HEK293T (cell line): Measurements from ENCODE around the gene MLXIP.

Source experiments
- CTCF ChIA-PET: fragments of 350-600 bp; formaldehyde crosslinking; extraction: SDS; loops from one replicate; lab custom pipeline; 2021; ENCODE audit warnings: antibody characterized with exemption, inconsistent platforms; lab: Yijun Ruan, JAX
- POLR2A ChIA-PET: fragments of 350-600 bp; formaldehyde crosslinking; extraction: SDS; loops from one replicate; lab custom pipeline; 2020; ENCODE audit warnings: antibody characterized with exemption, inconsistent platforms; lab: Yijun Ruan, JAX
- DNase-seq: peaks from one replicate; pipeline ENCODE4 v3.0.0; 2012; ENCODE audit warnings: mixed read lengths; ENCODE audit errors: extremely low spot score
- ARNT ChIP-seq: fragments of 450-650 bp; IDR thresholded peaks from 2 replicates; pipeline ENCODE4 v1.6.1; 2017; ENCODE audit warnings: mild to moderate bottlenecking
- BHLHE40 ChIP-seq: fragments of 450-650 bp; IDR thresholded peaks from 2 replicates; pipeline ENCODE4 v1.6.1; 2016; ENCODE audit warnings: mild to moderate bottlenecking, moderate library complexity, borderline replicate concordance
- CTBP1 ChIP-seq: fragments of 450-650 bp; IDR thresholded peaks from 2 replicates; pipeline ENCODE4 v1.6.1; 2016; ENCODE audit warnings: borderline replicate concordance
- ELF4 ChIP-seq: fragments of 450-650 bp; IDR thresholded peaks from 2 replicates; pipeline ENCODE4 v1.6.1; 2017; ENCODE audit warnings: antibody characterized with exemption
- FOXA1 ChIP-seq: fragments of 450-650 bp; IDR thresholded peaks from 2 replicates; pipeline ENCODE4 v1.6.1; 2016; ENCODE audit warnings: mild to moderate bottlenecking
- FOXK2 ChIP-seq: fragments of 450-650 bp; IDR thresholded peaks from 2 replicates; pipeline ENCODE4 v1.6.1; 2016; ENCODE audit warnings: mild to moderate bottlenecking
- FOXM1 ChIP-seq: fragments of 450-650 bp; IDR thresholded peaks from 2 replicates; pipeline ENCODE4 v1.6.1; 2017; ENCODE audit warnings: mild to moderate bottlenecking, borderline replicate concordance
- HDGF ChIP-seq: fragments of 450-650 bp; IDR thresholded peaks from 2 replicates; pipeline ENCODE4 v1.6.1; 2017; ENCODE audit warnings: antibody characterized with exemption, borderline replicate concordance
- L3MBTL2 ChIP-seq: fragments of 450-650 bp; conservative IDR thresholded peaks from 2 replicates; pipeline ENCODE4 v1.6.1; 2016; ENCODE audit warnings: mild to moderate bottlenecking
- LEF1 ChIP-seq: fragments of 450-650 bp; IDR thresholded peaks from 2 replicates; pipeline ENCODE4 v1.6.1; 2017; ENCODE audit warnings: mild to moderate bottlenecking, borderline replicate concordance
- NFRKB ChIP-seq: fragments of 450-650 bp; IDR thresholded peaks from 2 replicates; pipeline ENCODE4 v1.6.1; 2016; ENCODE audit warnings: mild to moderate bottlenecking, moderate library complexity
- SP1 ChIP-seq: fragments of 450-650 bp; IDR thresholded peaks from 2 replicates; pipeline ENCODE4 v1.6.1; 2017
- SUZ12 ChIP-seq: fragments of 450-650 bp; IDR thresholded peaks from 2 replicates; pipeline ENCODE4 v1.6.1; 2016; ENCODE audit warnings: mild to moderate bottlenecking
- TARDBP ChIP-seq: fragments of 450-650 bp; IDR thresholded peaks from 2 replicates; pipeline ENCODE4 v1.6.1; 2016
- ZNF384 ChIP-seq: fragments of 450-650 bp; IDR thresholded peaks from 2 replicates; pipeline ENCODE4 v1.6.1; 2016
- TF ChIP-seq, protein P1 (sequence below): fragments of 450-650 bp; IDR thresholded peaks from 2 replicates; pipeline ENCODE4 v1.6.1; 2016

The MLXIP gene

DNA sequence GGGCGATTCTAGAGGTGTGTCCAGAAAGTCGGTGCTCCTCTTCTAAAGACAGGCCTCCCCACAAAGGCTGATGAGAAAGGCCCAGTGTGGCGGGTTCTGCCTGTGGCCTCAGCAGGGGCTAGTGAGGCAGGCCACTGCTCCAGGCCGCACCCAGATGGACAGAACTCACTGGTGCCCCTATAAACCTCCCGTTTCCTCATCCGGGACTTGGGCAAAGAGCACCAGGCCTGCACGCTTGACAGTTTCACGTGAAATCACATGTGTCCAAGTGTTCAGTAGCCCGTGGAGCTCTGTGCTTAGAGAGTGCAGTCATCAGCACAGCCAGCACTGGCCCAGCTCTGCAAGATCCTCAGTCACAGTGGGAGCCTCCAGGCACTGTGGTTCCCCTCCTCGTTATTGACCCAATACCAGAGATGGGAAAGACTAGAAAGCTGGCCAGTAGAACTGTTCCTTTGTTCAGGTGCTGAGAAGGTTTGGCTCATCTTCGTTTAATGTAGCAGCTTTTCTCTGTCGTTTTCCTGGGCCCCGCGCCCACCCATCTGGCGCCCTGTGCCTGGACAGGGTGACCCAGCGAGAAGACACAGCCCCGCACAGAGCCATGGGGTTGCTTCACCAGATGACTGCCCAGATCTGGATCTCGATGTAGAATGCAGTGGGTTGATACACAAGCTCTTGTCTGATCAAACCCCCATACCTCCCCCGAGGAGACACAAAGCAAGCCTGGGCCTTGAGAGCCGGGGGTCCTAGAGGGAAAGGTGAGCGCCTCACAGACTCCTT, 69.1 kb downstream of the MLXIP start:
- ChIA-PET POLR2A (no interaction called here), CTCF (interaction anchor here (0.8 kb wide), 1 partner anchor 43 kb away, joined by 4 read pairs; no protein-coding TSS in a partner anchor)
- no peak for DNase-seq
- TF ChIP-seq L3MBTL2: no peak
- no peak for TF ChIP-seq ZNF384
- TF ChIP-seq, protein P1, sequence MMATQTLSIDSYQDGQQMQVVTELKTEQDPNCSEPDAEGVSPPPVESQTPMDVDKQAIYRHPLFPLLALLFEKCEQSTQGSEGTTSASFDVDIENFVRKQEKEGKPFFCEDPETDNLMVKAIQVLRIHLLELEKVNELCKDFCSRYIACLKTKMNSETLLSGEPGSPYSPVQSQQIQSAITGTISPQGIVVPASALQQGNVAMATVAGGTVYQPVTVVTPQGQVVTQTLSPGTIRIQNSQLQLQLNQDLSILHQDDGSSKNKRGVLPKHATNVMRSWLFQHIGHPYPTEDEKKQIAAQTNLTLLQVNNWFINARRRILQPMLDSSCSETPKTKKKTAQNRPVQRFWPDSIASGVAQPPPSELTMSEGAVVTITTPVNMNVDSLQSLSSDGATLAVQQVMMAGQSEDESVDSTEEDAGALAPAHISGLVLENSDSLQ: no peak
- TF ChIP-seq ELF4: no peak
- TF ChIP-seq HDGF: no peak
- no peak for TF ChIP-seq FOXK2
- TF ChIP-seq FOXM1: no peak
- TF ChIP-seq ARNT: no peak
- no peak for TF ChIP-seq LEF1
- TF ChIP-seq SUZ12: no peak

DNA sequence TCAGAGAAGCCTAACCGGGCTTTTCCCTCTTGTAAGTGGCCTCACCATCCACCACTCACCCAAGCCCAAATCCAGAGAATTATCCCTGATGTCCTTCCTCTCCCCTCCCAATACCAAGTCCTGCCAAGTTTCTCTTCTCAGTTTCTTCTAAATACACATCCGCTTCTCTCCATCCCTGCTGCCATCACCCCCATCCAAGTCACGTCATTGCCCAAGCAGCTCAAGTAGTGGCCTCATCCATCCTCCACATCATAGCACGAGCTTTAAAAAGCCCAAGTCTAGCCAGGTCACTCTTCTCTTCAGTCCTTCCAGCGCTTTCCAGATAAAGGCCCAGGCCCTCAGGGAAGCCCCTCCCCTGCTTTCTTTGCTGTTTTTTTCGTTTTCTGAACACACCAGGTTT, 70.1 kb downstream of the MLXIP start:
- ChIA-PET CTCF (interaction anchor here (0.8 kb wide), 1 partner anchor 42 kb away, joined by 4 read pairs; no protein-coding TSS in a partner anchor), POLR2A (no interaction called here)
- DNase-seq: no peak
- TF ChIP-seq FOXA1 (no peak), ELF4 (no peak), HDGF (no peak), L3MBTL2 (no peak), TARDBP (no peak), BHLHE40 (no peak), FOXK2 (no peak), ZNF384 (no peak), LEF1 (no peak), FOXM1 (no peak), ARNT (no peak), NFRKB (no peak), SUZ12 (no peak), CTBP1 (no peak), SP1 (no peak)
- TF ChIP-seq, protein P1: no peak

DNA sequence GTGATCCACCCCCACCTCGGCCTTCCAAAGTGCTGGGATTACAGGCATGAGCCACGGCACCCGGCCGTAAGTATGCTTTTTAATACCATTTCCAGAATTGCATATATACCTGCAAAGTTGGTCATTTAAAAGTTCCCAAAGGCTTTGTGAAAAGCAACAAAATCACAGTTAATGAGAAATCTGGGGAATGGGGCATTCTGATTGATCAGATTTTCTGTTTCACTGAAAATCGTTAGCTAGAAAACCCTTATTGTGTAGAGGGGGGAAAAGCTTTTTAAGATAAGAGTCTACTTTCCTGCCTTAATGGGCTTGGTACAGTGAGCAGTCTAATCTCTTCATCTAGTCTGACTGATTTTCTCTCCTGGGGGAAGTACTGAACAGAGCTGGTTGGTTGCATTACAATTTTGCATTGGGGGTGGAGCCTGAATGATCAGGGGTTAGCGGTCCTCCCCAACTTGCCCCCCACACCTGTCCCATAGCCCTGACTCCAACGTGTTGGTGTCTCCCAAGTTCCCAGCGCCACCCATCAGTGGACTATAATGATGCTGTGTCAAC, 71.6 kb downstream of the MLXIP start:
- DNase-seq: no peak
- TF ChIP-seq ARNT: no peak
- TF ChIP-seq NFRKB: no peak
- TF ChIP-seq LEF1: no peak
- no peak for TF ChIP-seq BHLHE40
- no peak for TF ChIP-seq SUZ12
- no peak for TF ChIP-seq ELF4
- no peak for TF ChIP-seq FOXK2
- TF ChIP-seq TARDBP: no peak
- CTCF ChIA-PET: no interaction called here
- POLR2A ChIA-PET: no interaction called here

DNA sequence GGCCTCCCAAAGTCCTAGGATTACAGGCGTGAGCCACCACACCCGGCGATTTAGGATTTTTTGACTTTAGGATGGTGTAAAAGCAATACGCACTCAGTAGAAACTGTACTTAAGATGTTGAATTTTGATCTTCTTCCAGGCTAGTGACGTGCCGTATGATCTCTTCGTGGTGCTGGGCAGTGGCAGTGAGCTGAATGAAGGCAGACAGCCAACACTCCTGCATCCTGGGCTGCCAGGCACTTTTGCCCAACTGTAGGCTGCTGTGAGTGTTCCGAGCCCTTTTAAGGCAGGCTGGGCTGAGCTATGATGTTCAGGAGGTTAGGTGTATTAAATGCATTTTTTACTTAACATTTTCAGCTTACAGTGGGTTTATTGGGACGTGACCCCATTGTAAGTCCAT, 74.2 kb downstream of the MLXIP start:
- no peak for DNase-seq
- TF ChIP-seq FOXK2 (no peak), TARDBP (no peak), BHLHE40 (no peak), CTBP1 (no peak), SUZ12 (no peak), FOXM1 (no peak), ELF4 (no peak), FOXA1 (no peak), HDGF (no peak), LEF1 (no peak), ARNT (no peak), NFRKB (no peak), ZNF384 (no peak), L3MBTL2 (no peak), SP1 (no peak)
- TF ChIP-seq, protein P1: no peak
- POLR2A ChIA-PET: no interaction called here
- CTCF ChIA-PET: no interaction called here

DNA sequence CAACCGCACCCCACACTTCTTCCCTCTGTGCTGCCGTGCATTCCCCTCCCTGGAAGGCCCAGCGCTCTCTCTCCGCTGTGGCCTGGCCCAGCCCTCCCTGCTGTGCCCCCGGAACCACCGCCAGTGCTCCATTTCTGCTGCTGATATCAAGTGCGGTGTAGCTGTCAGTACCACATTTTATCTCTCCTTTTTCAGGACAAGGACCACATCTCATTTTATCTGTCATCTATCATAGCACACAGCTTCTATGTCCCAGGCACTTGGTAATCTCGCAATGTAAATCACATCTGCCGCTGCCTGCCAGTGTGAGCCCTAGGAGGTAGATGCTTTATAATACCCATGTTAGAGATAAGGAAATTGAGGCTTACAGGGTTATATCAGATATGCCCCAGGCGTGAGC, 77.1 kb downstream of the MLXIP start:
- CTCF ChIA-PET: interaction anchor here (0.8 kb wide), 1 partner anchor 37 kb away, joined by 4 read pairs; no protein-coding TSS in a partner anchor

More for the DNA sequence above, 77.1 kb downstream of the MLXIP start:
- TF ChIP-seq L3MBTL2 (no peak), BHLHE40 (no peak), ARNT (no peak), ZNF384 (no peak), SUZ12 (no peak)
- TF ChIP-seq, protein P1: peak; percentile 73; the same call in 1 of the 2 replicates
- DNase-seq: no peak
- POLR2A ChIA-PET: no interaction called here
